DLD1 (cell line): ENCODE measurements around the gene SLC14A1.

Source experiments
- in situ Hi-C: cut with HindIII; loops from 2 replicates; pipeline ENCODE4 v1.10.0; 2017; ENCODE audit warnings: low sequenced_read_pairs

SLC14A1 gene

DNA sequence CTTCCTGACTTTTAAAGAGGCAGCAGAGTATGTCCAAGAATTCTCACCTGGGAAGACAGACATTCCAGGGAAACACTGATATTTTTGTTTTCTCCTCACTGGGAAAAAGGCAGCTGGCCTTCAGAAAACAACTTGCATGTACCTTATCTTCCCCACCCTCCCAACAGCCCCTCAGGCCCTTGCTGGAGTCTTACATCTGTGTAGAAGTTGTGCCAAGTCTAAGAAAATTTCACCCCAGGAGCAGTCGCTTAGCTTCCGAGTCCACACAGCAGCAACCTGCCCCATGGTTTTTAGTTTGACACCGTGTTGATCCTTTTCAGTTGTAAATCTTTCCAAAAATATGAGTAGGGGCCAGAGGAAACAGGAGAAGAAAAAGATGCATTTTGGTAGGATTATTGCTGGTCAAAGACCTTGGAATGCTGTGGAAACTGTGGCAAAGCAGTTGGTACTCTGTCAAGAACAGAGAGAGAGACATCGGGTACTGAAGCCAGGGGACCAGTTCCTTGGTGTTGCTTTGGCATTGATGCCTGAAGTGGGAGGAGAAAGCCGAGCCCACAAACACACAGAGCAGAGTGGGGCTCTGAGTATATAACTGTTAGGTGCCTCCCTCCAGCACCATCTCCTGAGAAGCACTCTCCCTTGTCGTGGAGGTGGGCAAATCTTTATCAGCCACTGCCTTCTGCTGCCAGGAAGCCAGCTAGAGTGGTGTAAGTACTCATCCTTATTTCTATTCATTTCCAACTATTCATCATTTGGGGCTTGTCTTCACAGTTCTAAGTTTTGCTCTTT is at the start of gene SLC14A1:
SLC14A1 (plus strand) TSS at position 615 of the 789 bp plus-strand sequence. CDS start 6,140 bp downstream, outside the sequence.
- in situ Hi-C loops = no loop called here

DNA sequence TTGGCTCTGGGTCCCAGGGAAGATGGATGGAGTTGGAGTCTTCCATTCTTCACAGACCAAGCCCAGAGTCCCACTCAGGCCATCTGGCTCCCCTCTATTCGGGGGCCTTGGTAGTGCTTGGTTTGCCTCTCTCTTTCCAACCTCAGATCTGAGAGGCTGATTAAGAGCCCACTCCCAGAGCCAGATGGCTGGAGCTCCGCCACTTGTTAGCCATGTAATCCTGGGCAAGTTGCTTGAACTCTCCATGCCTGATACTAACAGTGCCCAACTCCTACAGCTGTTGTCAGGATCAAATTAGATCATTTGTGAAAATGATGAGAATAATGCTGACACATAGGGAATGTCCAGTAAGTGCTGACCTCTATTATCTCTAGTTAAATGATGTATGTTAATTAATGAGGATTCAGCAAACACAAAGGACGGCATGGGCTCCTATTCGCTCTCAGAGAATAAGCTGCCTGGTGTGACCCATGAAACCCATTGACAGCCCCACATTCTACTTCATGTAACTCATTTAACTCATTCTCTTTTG is 46.6 kb upstream of the SLC14A1 start:
- in situ Hi-C loops = no loop called here

DNA sequence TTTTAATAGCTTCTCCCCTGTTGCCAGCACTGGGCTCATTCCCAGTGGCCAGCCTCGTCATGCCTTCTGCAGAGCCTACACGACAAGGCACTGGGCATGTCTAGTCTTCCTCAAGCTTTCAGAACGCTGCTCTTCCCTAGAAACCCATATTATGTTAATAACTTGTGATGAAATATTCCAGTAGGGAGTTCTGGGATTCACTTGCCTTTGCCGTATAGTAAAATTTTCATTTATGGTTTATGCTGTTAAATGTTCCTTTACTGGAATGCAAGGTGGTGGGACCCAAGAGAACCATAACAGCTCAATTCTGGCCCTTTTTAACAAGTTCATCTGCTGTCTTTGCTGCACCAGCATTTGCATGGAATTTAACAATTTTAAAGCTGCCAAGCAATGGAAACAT is 45.5 kb upstream of the SLC14A1 start:
- in situ Hi-C loops = no loop called here

DNA sequence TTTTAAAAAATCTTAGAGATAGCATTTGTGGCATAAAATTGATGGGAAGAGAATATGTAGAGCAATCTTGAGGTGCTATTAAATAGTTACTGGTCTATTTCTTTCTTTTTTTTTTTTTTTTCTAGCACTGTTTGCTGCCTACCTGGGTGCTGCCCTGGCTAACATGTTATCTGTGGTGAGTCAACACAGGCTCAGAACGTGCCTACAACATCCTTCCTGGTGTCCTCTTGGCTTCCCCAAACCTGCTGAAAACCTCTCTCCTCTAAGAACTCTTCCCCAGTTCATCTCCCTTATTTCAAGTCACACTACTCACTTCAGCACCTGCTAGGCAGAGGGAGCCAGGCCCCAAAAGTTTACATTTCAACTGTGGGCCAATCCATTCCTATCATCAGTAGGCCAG is 45.1 kb upstream of the SLC14A1 start:
- in situ Hi-C loops = no loop called here

DNA sequence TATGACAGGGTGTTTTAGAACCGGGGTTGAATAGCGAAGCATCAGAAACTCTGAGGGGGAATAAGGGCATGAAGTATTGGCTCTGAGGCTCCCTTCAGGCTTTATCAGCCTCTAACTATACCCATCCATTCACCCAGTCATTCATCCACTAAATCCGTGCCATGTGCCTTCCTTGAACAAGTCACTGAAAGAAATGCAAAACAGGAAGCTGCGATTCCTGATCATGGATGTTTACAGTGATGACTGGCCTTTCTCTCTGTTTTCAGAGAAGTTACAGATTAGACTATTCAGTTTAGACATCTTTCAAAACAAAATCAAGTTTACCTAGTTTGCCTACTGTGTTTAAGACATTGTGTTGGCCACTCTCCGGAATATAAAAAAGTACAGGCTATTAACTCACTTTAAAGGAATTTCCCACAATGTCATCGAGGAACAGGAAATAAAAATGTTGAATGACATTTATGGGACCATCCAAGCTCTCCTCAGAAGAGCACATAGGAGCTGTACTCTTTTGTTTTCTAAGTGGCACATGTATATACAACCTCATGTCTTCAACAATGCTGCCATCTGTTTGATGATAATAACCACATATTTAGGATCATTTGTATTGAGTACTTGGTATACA is 43.8 kb upstream of the SLC14A1 start:
- in situ Hi-C loops = no loop called here

DNA sequence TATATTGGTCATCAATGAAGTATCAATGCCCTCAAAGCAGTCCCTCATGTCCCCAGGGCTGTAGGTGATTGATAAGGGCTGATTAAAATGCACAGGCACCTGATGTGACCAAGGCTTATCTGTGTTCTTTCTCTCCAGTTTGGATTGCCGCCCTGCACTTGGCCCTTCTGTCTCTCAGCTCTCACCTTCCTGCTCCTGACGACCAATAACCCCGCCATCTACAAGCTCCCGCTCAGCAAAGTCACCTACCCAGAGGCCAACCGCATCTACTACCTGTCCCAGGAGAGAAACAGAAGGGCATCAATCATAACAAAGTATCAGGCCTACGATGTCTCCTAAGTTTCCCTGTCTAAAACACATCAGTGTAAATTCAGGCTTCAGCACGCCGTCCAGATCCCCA is 41.8 kb upstream of the SLC14A1 start:
- in situ Hi-C loops = no loop called here

DNA sequence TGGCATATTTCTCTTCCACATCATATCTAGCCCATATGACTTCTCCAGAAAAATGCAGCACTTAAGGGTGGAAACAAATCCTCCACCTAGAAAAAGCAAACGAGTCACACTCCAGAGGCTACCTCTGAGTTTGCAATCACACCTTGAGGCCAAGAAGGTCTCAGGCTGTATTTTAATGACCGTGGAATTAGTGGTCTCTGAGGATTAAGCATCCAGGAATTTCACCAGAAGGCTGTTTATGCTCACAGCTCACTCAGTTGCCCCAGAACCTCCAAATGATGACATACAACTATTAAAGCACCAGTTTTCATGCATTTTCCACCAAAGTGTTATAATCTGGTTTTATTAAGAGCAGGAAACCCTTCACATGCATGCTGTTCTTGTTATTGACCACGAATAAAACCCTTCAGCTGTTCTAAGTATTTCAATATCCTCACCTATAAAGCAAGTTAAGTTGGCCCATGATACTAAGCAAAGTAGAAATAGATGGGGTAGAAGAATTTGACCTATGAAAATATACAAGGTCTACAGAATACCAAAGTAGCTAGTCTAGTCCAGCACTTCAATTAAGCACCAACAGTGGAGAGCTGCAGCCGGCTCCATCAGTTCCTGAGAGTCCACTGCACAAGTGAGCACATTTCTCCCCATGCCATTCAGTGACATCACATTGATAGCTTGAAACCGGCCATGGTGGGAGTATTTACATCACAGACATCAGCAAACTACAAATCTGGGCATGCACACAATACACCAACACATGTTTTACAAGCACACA is 39.5 kb upstream of the SLC14A1 start:
- in situ Hi-C loops = no loop called here

DNA sequence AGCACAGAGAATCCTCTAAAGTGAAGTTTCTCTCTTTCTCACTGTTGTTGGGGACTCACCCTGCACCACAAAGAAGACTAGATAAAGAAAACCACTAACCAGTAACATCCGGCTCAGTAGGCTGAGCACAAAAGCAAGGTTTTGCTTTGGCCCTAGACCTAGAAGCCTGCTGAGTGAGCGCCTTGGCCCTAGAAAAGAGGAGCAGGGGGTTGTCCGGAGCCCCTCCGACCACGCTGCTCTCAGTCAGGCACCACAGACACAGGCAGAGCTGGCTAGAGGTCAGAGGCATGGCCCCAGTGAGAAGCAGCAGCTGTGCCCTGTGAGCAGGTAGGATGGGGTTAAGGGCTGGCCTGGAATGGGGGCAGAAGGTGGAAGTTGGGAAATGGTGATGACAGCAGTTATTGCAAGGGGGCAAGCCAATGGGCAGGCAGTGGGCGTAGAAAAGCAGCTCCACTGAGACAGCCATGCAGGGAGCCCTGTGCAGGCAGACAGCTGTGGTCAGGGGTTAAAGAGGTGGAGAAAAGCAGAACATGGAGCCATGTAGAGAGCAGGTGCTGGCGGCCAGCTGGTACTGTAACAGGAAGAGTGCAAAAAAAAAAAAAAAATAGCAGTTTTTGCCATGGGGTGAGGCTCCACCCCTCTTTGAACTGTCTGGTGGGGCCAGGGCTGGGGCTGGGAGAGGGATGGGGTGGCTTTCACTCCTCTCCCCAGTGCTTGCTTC is 36.9 kb upstream of the SLC14A1 start:
- in situ Hi-C loops = no loop called here

DNA sequence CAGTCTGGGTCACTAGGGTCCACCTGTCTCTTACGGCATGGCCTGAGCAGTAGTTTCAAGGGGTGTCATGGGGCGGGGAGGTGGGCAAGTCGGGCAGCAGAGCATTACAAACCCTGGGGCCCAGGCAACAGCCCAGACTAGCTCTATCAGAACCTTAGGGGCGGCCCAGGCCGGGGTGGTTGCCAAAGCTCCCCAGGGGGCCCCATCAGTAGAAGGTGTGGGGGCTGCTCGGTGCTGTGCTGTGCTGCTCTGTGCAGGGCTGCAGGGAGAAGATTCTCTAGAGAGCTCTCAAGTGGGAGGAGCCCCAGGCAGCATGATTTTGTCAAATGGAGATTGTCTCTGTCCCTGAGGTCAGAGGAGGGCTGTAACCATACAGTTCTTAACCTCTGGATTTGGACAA is 36.4 kb upstream of the SLC14A1 start:
- in situ Hi-C loops = no loop called here

DNA sequence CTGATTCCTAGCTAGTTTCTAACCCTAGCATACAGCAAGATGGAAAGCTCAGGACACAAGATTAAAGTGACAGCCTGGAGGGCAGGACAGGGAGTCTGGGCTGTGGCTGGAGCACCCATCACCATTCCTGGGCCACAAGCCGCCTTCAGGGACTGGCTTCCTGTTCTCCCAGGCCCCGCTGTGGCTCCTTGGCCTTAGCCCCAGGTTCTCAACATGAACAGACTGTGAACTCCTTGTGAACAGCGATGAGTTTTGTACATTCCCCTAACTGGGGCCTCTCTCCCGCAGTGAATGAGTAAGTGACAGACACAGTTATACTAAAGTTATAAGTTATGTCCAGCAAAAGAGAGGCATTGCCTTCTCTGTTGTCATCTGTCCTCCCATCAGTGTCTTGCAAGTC is 35.9 kb upstream of the SLC14A1 start:
- in situ Hi-C loops = no loop called here

DNA sequence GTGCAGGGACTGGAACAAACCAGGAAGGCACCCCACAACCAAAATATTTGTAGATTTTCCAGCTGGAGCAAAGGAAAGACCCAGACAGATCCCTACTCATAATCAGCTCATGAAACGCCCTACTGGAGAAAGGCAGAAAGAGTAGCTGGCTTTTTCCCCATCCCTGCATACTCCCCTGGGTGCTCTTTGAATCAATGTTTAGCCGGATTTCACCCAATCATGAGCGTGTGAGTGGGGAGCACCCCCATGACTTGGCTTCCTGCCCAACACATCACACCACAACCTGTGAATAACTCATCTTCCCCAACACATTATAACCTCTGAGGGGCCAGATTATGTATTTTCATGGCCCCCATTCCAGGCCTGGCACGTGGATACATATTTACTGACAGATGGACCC is 35.1 kb upstream of the SLC14A1 start:
- in situ Hi-C loops = no loop called here

DNA sequence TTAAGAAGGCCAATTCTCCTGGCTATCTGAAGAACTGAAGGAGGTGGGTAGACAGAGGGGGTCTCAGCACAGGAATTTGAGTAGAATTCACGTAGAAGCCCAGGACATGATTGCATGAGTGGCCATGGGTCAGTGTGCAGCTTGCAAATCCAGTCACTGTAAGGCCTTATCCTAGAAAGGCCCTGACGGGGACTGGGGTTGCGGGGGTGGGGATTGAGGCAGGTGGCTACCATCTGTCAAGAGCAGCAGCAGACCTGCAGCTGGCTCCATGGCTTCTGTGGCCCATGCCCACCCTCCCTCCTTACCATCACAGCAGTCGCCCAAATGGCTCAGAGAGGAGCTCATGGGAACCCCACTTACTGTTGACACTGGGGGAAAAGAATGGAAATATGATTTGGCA is 34.6 kb upstream of the SLC14A1 start:
- in situ Hi-C loops = no loop called here

DNA sequence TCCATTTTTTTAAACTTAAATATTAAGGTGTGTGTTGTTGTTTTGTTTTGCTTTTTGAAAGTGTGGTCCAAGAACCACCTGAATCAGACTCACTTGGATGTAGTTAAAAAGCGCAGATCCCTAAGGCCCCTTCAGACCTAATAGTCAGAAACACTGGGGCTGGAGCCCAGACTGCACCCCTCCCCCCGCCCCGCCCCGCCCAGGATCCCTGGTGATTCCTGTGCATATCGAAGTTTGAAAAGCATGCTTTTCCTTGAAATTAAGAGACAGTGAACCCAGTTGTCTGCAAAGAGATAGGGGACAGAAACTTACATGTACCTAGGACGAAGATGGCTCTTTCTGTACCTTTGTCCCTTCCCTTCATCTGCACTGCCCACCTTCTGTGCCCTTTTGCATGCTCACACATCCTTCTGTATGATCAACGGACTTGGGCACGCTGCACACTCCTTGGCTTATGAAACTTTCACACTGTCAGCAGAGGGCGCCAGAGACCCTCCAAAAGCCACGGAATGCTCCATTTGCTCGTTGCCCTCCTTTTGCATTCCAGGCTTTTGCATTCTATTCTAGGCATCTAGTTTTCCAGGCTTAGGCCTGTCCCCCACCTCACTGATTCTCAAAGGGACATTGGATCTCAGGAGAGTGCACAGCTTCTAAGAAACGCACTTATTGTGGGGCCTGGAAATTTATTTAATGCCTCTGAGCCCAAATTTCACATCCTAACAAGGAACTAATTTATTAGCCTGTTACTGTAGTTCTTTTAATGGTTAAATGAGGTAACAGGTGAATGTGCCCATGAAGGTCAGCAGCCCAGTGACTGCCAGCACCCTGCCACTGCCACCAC is 32.8 kb upstream of the SLC14A1 start:
- in situ Hi-C loops = no loop called here

DNA sequence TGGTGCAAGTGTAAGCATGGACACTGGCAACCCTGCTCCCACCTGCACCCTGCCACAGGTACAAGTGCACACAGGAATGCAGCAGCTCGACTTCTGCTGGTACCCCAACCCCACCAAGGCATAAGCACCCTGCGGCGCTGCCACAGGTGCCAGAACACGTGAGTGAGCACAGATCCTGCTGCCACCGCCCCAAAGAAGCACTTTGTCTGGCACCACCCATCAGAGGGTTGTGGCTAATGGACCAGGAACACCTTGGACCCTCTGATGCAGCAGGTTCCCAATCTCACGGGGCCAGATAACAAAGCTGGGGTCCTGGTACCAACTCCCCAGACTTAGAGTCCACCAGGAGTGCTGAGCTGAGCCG is 32.2 kb upstream of the SLC14A1 start:
- in situ Hi-C loops = no loop called here

DNA sequence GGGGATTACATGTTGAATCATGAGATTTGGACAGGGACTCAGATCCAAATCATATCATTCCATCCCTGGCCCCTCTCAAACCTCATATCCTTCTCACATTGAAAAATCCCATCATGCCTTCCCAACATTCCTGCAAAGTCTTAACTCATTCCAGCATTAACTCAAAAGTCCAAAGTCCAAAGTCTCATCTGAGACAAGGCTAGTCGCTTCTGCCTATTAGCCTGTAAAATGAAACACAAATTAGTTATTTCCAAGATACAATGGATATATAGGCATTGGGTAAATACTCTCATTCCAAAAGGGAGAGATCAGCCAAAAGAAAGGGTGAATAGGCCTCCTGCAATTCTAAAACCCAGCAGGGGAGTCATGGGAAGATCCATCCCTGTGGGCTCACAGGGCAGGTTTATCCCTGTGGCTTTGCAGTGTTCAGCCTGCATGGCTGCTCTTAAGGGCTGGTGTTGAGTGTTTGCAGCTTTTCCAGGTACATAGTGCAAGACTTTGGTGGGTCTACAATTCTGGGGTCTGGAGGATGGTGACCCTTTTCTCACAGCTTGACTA is 21.2 kb upstream of the SLC14A1 start:
- in situ Hi-C loops = no loop called here

DNA sequence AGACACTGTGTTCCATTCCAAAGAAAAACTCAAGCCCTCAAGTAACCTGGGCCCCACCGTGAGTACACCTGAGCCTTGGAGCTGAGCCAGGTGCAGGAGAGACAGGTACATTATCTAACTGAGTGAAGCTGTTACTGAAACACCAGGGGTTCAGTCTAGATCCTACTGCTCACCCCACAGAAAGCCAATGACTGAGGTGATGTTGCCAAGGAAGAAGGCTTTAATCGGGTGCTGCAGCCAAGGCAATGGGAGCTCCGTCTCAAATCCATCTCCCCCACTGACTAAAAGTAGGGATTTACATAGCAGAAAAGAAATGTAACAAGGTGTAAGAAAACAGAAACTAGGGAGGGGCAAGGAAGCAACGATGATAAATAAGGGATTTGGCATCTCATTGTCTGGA is 15.2 kb upstream of the SLC14A1 start:
- in situ Hi-C loops = no loop called here

DNA sequence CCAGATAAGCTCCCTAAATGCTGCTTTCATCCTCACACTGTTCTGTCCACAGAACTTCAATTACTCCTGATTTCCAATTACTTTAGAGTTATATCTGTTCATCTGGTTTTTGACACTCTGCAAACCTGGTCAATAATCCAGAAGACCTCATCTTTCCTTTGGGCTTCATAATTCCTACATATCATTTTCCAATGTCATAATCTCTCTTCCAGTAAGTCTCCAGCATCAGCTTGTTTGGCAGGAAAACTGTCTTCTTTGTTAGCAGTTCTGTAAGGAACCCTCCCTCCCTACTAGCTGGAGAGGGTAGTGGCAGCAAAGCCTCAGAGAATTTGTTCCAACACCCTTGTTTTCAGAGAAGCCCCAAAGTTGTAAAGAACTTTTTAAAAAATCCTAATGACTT is 11.9 kb upstream of the SLC14A1 start:
- in situ Hi-C loops = no loop called here

DNA sequence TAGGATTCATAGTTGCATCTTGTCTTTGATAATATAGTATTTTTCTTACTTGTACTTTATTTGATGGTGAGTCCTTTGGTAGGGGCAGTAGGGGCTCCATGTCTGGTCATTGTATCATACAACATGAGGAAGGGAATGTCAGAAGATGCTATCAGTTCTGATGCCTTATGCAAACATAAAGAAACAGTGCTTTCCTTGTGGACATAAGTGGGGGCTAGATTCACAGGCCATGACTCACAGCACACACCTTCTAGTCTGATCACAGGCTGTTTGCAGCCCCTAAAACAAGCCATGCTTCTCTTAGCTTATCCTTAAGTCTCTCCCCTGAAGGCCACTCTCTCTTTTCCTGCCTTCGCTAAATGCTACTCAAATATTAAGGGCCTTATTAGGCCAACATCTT is 10.7 kb upstream of the SLC14A1 start:
- in situ Hi-C loops = no loop called here

DNA sequence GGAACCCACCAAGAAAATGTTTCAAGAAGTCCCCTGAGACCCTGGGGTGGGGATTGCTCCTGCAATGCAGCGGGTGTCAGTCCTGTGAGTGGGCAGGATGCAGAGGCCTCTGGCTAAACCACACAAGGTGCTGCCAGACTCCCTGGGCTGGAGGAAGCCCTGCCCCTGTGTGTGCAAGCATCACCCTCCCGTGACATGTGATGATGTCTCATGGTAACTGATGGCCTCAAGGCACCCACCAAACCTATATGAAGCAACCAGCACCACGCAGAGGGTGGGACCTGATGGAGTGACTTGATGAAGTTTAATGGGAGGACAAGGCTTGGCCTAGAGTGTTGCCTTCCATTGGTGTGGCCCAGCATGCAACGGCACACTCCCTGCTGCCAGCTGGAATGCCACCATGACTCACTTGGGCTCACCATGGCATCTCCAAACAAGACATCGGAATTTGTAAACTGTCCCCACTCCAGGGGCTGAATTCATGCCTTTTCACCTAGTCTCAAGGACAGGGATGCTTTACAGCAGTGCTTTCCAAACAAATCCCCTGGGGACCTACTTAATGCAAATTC is 8.7 kb upstream of the SLC14A1 start:
- in situ Hi-C loops = no loop called here

DNA sequence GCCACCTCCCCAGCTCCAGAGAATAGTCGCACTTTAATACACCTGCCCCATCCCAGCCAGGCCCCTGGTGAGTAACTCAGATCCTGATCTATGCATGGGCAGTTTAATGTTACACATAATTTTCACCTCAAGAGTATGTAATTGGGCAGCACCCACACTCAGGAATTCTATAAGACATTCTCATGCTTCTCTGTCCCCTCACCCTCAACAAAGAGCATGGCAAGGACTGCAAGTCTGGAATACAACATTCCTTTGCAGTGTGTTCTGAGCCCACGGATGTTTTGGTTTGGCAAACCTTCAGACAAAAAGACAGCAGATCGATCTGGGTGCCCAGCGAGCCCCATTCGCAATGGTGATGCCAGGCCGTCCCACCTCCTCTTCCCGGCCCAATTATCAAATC is 4.9 kb upstream of the SLC14A1 start:
- in situ Hi-C loops = no loop called here
